ENCODE results near the gene FBRS.

FBRS gene

DNA sequence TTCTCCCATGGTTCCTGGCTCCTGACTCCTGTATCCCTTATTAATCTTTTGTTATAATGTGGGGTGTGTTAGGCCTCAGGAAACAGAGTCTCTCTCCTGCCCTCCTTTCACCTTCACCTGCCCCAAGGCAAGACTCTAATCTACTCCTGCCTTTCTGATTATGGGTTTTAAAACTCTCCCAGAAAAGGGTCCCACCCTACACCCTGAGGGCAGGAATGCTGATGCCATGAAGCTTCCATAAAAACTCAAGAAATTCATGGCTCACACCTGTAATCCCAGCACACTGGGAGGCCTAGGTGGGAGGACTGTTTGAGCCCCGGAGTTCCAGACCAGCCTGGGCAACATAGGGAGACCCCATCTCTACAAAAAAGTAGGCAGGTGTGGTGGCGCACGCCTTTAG is 22.1 kb downstream of the FBRS start:
- Histone ChIP-seq H3K18ac (ENCODE audit: low read length) (no peak overlapping the region), H3K79me1 (ENCODE audit: low read length) (no peaks in the 10 kb centered on the region), H3K4me1 (ENCODE audit: control insufficient read depth, low read depth, low read length) (no peaks in the 10 kb centered on the region), H3K27me3 (ENCODE audit: insufficient read depth, low read length, poor library complexity) (peaks cover 15% of the 10 kb centered on the region), H3K4ac (ENCODE audit: low read depth, low read length) (no peak overlapping the region), H3K36me3 (ENCODE audit: control insufficient read depth, insufficient read depth, low read length) (no peaks in the 10 kb centered on the region), H2BK120ac (ENCODE audit: low read depth, low read length) (no peak overlapping the region), H3K23ac (ENCODE audit: low read length) (no peak overlapping the region), H4K5ac (ENCODE audit: low read length) (no peak overlapping the region), H2AK5ac (ENCODE audit: low read length) (no peak overlapping the region), H3K4me3 (ENCODE audit: low read length) (no peak overlapping the region), H2BK5ac (ENCODE audit: low read length) (no peak overlapping the region), H3K4me2 (ENCODE audit: low read length) (no peak overlapping the region), H3K56ac (ENCODE audit: low read length) (no peak overlapping the region), H3K79me2 (ENCODE audit: control insufficient read depth, insufficient read depth, low read length) (no peaks in the 10 kb centered on the region), H2BK15ac (replicated peaks; ENCODE audit: low read depth) (no peak overlapping the region), H3K9ac (ENCODE audit: low read length) (no peak overlapping the region), H4K8ac (ENCODE audit: low read depth, low read length) (no peak overlapping the region), H3K27ac (ENCODE audit: low read depth, low read length) (no peak overlapping the region)
- DNase-seq = no peak
- no CpG with 5 or more reads among the region's 3 CpGs for WGBS (ENCODE audit: extremely low coverage, insufficient coverage, low lambda C conversion rate)

DNA sequence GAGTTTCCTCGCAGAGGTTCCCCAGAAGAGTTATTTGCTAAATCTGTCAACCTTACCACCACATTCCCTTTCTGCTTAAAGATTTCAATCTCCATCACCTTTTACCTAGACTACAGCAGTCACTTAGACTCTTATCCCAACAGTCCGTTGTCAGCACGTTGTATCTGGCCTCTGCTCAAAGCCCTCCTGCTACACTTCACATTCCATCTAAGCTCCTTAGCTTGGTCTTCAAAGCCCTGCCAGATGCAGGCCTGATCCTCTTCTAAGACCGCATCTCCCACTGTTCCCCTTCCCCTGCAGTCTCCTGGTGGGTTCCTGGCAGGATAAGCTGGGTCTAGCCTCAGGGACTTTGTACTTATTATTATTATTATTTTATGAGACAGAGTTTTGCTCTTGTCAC is 30.5 kb downstream of the FBRS start:
- no peak overlapping the region for H3K27ac ChIP-seq (ENCODE audit: low read depth, low read length)
- H3K4me3 ChIP-seq (ENCODE audit: low read length) = no peak overlapping the region
- no peaks in the 10 kb centered on the region for H3K36me3 ChIP-seq (ENCODE audit: control insufficient read depth, insufficient read depth, low read length)
- DNase-seq = no peak
- peaks cover 18% of the 10 kb centered on the region for H3K27me3 ChIP-seq (ENCODE audit: insufficient read depth, low read length, poor library complexity)
- H2BK15ac ChIP-seq (replicated peaks; ENCODE audit: low read depth) = no peak overlapping the region
- no peaks in the 10 kb centered on the region for H3K79me2 ChIP-seq (ENCODE audit: control insufficient read depth, insufficient read depth, low read length)
- H3K9ac ChIP-seq (ENCODE audit: low read length) = no peak overlapping the region
- no peak overlapping the region for H3K4ac ChIP-seq (ENCODE audit: low read depth, low read length)
- H4K5ac ChIP-seq (ENCODE audit: low read length) = no peak overlapping the region
- H3K4me1 ChIP-seq (ENCODE audit: control insufficient read depth, low read depth, low read length) = no peaks in the 10 kb centered on the region
- no peak overlapping the region for H3K18ac ChIP-seq (ENCODE audit: low read length)
- peak overlapping the region; percentile 3 for H3K23ac ChIP-seq (ENCODE audit: low read length)
- H3K79me1 ChIP-seq (ENCODE audit: low read length) = no peaks in the 10 kb centered on the region
- no peak overlapping the region for H3K56ac ChIP-seq (ENCODE audit: low read length)
- H2BK120ac ChIP-seq (ENCODE audit: low read depth, low read length) = no peak overlapping the region
- H3K4me2 ChIP-seq (ENCODE audit: low read length) = no peak overlapping the region
- WGBS (ENCODE audit: extremely low coverage, insufficient coverage, low lambda C conversion rate) = no CpG with 5 or more reads among the region's 4 CpGs
- H2BK5ac ChIP-seq (ENCODE audit: low read length) = no peak overlapping the region
- no peak overlapping the region for H4K8ac ChIP-seq (ENCODE audit: low read depth, low read length)
- no peak overlapping the region for H2AK5ac ChIP-seq (ENCODE audit: low read length)

DNA sequence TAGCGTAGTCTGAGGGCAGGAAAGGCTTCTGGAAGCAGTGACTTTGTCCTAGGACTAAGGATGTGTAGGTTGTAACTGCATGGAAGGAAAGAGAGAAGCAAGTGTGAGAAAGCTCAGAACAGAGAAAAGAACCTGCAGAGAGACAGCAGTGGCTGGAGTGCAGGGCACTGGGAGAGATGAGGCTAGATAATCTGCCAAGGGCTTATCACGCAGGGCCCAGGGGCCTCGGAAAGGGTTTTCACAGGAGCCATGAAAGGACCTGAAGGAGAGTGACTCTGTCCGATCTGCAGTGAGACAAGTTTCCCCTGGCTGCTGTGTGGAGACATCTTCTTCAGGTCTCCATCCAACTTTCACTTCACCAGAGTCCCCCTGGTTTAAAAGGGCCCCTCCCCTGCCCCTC is 33.7 kb downstream of the FBRS start:
- H3K27me3 ChIP-seq (ENCODE audit: insufficient read depth, low read length, poor library complexity) = peaks cover 16% of the 10 kb centered on the region
- DNase-seq = no peak

DNA sequence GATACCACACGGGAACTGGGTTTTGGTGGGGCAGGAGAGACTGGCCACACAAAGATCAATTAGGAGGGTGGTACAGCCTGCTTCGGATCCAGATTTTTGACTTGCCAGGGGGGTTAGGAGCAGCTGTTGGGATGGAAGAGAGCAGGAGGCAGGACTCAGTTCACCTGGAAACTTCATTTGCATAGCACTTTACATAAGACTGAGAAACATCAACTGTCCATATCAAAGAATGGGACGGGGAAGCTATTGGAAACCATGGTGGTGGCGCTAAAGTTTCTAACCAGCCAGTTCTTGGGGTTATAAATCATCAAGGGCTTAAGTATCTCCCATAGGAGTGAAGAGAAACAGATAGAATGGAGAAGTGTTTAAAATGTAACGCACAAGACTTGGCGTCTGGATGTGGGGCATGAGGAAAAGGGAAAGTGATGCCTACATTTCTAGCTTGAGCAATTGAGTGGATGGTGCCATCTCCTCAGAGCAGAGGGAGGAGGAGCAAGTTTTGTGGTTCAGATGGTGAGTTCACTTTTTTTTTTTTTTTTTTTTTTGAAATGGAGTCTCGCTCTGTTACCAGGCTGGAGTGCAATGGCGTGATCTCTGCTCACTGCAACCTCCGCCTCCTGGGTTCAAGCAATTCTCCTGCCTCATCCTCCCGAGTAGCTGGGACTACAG is 34.3 kb downstream of the FBRS start:
- Histone ChIP-seq H4K5ac (ENCODE audit: low read length) (no peak overlapping the region), H3K79me2 (ENCODE audit: control insufficient read depth, insufficient read depth, low read length) (no peaks in the 10 kb centered on the region), H2BK120ac (ENCODE audit: low read depth, low read length) (no peak overlapping the region), H3K4me2 (ENCODE audit: low read length) (no peak overlapping the region), H2BK15ac (replicated peaks; ENCODE audit: low read depth) (no peak overlapping the region), H2BK5ac (ENCODE audit: low read length) (no peak overlapping the region), H3K23ac (ENCODE audit: low read length) (no peak overlapping the region), H2AK5ac (ENCODE audit: low read length) (no peak overlapping the region), H3K4ac (ENCODE audit: low read depth, low read length) (no peak overlapping the region), H3K4me3 (ENCODE audit: low read length) (no peak overlapping the region), H3K9ac (ENCODE audit: low read length) (no peak overlapping the region), H3K27ac (ENCODE audit: low read depth, low read length) (no peak overlapping the region), H3K27me3 (ENCODE audit: insufficient read depth, low read length, poor library complexity) (peaks cover 16% of the 10 kb centered on the region), H3K36me3 (ENCODE audit: control insufficient read depth, insufficient read depth, low read length) (no peaks in the 10 kb centered on the region), H3K18ac (ENCODE audit: low read length) (no peak overlapping the region), H3K4me1 (ENCODE audit: control insufficient read depth, low read depth, low read length) (no peaks in the 10 kb centered on the region), H3K56ac (ENCODE audit: low read length) (no peak overlapping the region), H3K79me1 (ENCODE audit: low read length) (no peaks in the 10 kb centered on the region), H4K8ac (ENCODE audit: low read depth, low read length) (no peak overlapping the region)
- no peak for DNase-seq
- no CpG with 5 or more reads among the region's 10 CpGs for WGBS (ENCODE audit: extremely low coverage, insufficient coverage, low lambda C conversion rate)

More for the DNA sequence above, 33.7 kb downstream of the FBRS start:
- no peak overlapping the region for H3K56ac ChIP-seq (ENCODE audit: low read length)
- no peak overlapping the region for H3K18ac ChIP-seq (ENCODE audit: low read length)
- H3K79me1 ChIP-seq (ENCODE audit: low read length) = no peaks in the 10 kb centered on the region
- no peak overlapping the region for H3K4me3 ChIP-seq (ENCODE audit: low read length)
- H4K5ac ChIP-seq (ENCODE audit: low read length) = no peak overlapping the region
- H3K9ac ChIP-seq (ENCODE audit: low read length) = no peak overlapping the region
- H3K4me2 ChIP-seq (ENCODE audit: low read length) = no peak overlapping the region
- H3K36me3 ChIP-seq (ENCODE audit: control insufficient read depth, insufficient read depth, low read length) = no peaks in the 10 kb centered on the region
- H3K4ac ChIP-seq (ENCODE audit: low read depth, low read length) = no peak overlapping the region
- H2BK15ac ChIP-seq (replicated peaks; ENCODE audit: low read depth) = no peak overlapping the region
- H3K27ac ChIP-seq (ENCODE audit: low read depth, low read length) = no peak overlapping the region
- no CpG with 5 or more reads among the region's 4 CpGs for WGBS (ENCODE audit: extremely low coverage, insufficient coverage, low lambda C conversion rate)
- H3K79me2 ChIP-seq (ENCODE audit: control insufficient read depth, insufficient read depth, low read length) = no peaks in the 10 kb centered on the region
- H4K8ac ChIP-seq (ENCODE audit: low read depth, low read length) = no peak overlapping the region
- H2BK5ac ChIP-seq (ENCODE audit: low read length) = no peak overlapping the region
- no peak overlapping the region for H2BK120ac ChIP-seq (ENCODE audit: low read depth, low read length)
- H3K4me1 ChIP-seq (ENCODE audit: control insufficient read depth, low read depth, low read length) = no peaks in the 10 kb centered on the region
- no peak overlapping the region for H3K23ac ChIP-seq (ENCODE audit: low read length)
- H2AK5ac ChIP-seq (ENCODE audit: low read length) = no peak overlapping the region

DNA sequence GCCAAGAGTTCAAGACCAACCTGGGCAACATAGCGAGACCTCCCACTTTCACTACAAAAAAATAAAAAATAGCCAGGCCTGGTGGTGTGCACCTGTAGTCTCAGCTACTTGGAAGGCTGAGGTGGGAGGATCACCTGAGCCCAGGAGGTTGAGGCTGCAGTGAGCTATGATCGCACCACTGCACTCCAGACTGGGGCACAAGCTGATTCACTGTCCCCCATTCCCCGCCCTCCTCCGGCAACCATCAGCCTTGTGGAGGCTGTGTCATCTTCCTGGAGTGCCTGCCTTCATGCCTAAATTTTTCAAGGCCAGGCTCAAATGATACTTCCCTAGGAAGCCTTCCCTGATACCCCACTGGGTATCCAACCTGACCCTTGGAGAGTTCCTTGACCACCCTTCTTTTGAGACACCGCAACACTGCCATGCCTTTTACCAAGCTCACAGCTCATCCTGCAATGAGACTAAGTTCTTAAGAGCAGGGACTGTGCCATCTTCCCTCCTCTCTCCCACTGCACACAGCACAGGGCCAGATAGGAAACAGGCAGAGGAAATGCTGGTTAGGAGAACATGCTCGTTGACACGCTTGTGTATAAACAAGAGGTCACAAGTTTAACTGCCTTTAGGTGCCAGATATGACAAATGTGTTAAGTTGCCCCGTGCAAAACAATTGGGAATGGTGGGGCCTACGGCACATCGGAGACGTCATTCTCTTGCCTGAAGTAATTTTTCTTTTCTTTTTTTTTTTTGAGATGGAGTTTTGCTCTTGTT is 36.9 kb downstream of the FBRS start:
- Histone ChIP-seq H3K9ac (ENCODE audit: low read length) (no peak overlapping the region), H3K56ac (ENCODE audit: low read length) (no peak overlapping the region), H3K27me3 (ENCODE audit: insufficient read depth, low read length, poor library complexity) (peaks cover 10% of the 10 kb centered on the region), H3K36me3 (ENCODE audit: control insufficient read depth, insufficient read depth, low read length) (no peaks in the 10 kb centered on the region), H3K4me3 (ENCODE audit: low read length) (no peak overlapping the region), H2BK5ac (ENCODE audit: low read length) (no peak overlapping the region), H3K4me2 (ENCODE audit: low read length) (no peak overlapping the region), H3K4ac (ENCODE audit: low read depth, low read length) (no peak overlapping the region), H2AK5ac (ENCODE audit: low read length) (no peak overlapping the region), H2BK120ac (ENCODE audit: low read depth, low read length) (no peak overlapping the region), H3K4me1 (ENCODE audit: control insufficient read depth, low read depth, low read length) (peaks cover 2% of the 10 kb centered on the region), H3K27ac (ENCODE audit: low read depth, low read length) (no peak overlapping the region), H3K79me2 (ENCODE audit: control insufficient read depth, insufficient read depth, low read length) (peaks cover 9% of the 10 kb centered on the region), H3K79me1 (ENCODE audit: low read length) (peaks cover under 1% of the 10 kb centered on the region), H4K5ac (ENCODE audit: low read length) (no peak overlapping the region), H2BK15ac (replicated peaks; ENCODE audit: low read depth) (no peak overlapping the region), H3K18ac (ENCODE audit: low read length) (no peak overlapping the region), H3K23ac (ENCODE audit: low read length) (no peak overlapping the region), H4K8ac (ENCODE audit: low read depth, low read length) (no peak overlapping the region)
- no CpG with 5 or more reads among the region's 11 CpGs for WGBS (ENCODE audit: extremely low coverage, insufficient coverage, low lambda C conversion rate)
- no peak for DNase-seq

Measured in mesendoderm (in vitro differentiated cells).